Measurements from ENCODE around the gene NTN1.

- no peak for TF ChIP-seq CTCF (IDR thresholded peaks at IDR 0.05)
- TF ChIP-seq POLR2A (IDR thresholded peaks at IDR 0.05) = no peak
These were observed 210.3 kb downstream of the NTN1 start for GRCh38 chr17:9231449-9232154.

Data from adrenal gland (tissue), 5 donors.